SK-N-SH (cell line): ENCODE measurements around the gene DDX25.

Source experiments
- CTCF ChIP-seq: fragments of 200-600 bp; sonication (generic); IDR thresholded peaks from 2 replicates; pipeline ENCODE4 v1.6.1; 2017; ENCODE audit warnings: antibody characterized with exemption, mild to moderate bottlenecking, moderate library complexity
- EP300 ChIP-seq, 2 experiments: IDR thresholded peaks; 2 replicates each; pipeline versions ENCODE4 v1.4.0 to v1.6.1; 2012; ENCODE audit warnings: borderline replicate concordance in 1 of 2, low read depth in 1 of 2, low read length in 1 of 2
- EZH2phosphoT487 ChIP-seq: fragments of 200-600 bp; sonication (generic); IDR thresholded peaks from 2 replicates; pipeline ENCODE4 v1.6.1; 2017; ENCODE audit warnings: low read depth, mixed run types, mild to moderate bottlenecking, antibody characterized with exemption, moderate library complexity, borderline replicate concordance
- FOXJ3 ChIP-seq: sonication (generic); formaldehyde crosslinking; IDR thresholded peaks from 2 replicates; pipeline ENCODE4 v1.5.1; 2020; ENCODE audit warnings: mild to moderate bottlenecking, missing genetic modification reagents
- FOXM1 ChIP-seq: IDR thresholded peaks from 2 replicates; pipeline ENCODE4 v1.4.0; 2012; ENCODE audit warnings: low read depth, mild to moderate bottlenecking
- MXI1 ChIP-seq: IDR thresholded peaks from 2 replicates; pipeline ENCODE4 v1.6.1; 2012; ENCODE audit warnings: mild to moderate bottlenecking, low read depth, low read length, improper control_type of control experiment
- POLR2AphosphoS5 ChIP-seq: IDR thresholded peaks from 2 replicates; pipeline ENCODE4 v1.6.1; 2012; ENCODE audit warnings: low read depth, low read length
- RFX5 ChIP-seq: IDR thresholded peaks from 2 replicates; pipeline ENCODE4 v1.6.1; 2012; ENCODE audit warnings: mild to moderate bottlenecking, improper control_type of control experiment, low read length
- TAF1 ChIP-seq: IDR thresholded peaks from 2 replicates; pipeline ENCODE4 v1.6.1; 2012; ENCODE audit warnings: low read depth, mild to moderate bottlenecking, low read length, moderate library complexity, borderline replicate concordance
- TCF12 ChIP-seq: IDR thresholded peaks from 2 replicates; pipeline ENCODE4 v1.4.0; 2012
- TF ChIP-seq, protein P1 (sequence below): fragments of 150-350 bp; IDR thresholded peaks from 2 replicates; pipeline ENCODE4 v1.6.1; 2016; ENCODE audit warnings: mild to moderate bottlenecking, low read depth, low read length
- TF ChIP-seq, protein P2 (sequence below): IDR thresholded peaks from 2 replicates; pipeline ENCODE4 v1.6.1; 2012; ENCODE audit warnings: mild to moderate bottlenecking, low read depth, low read length, moderate library complexity
- TF ChIP-seq, protein P3 (sequence below): fragments of 150-350 bp; IDR thresholded peaks from 2 replicates; pipeline ENCODE4 v1.6.1; 2017; ENCODE audit warnings: antibody characterized with exemption, low read length, low read depth, borderline replicate concordance

DNA sequence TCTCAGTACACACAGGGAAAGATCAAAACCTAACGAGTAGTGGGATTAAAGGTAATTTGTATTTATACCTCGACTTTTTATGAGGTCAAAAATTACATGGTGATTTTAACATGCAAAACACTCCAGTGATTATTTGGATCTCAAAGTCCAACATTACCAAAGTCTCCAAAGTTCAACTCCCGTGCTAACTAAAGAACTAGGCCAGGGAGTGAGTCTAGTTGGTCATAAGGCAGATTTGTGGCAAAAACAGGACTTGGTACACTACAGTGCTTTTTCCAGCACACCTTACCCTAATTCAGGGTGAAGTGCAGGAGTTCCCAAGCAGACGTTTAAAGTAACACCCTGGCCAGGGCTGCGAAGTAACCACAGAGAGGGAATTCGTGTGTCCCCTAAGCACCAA lies 2.4 kb upstream of the DDX25 start:
- TF ChIP-seq CTCF (no peak), EP300 (IDR thresholded peaks at IDR 0.05; ENCODE audit: borderline replicate concordance in 1 of 2, low read depth in 1 of 2, low read length in 1 of 2) (no peak), FOXJ3 (CRISPR knock-in tag) (no peak), POLR2AphosphoS5 (no peak), FOXM1 (no peak), TAF1 (no peak), TCF12 (no peak), MXI1 (no peak), EZH2phosphoT487 (no peak), RFX5 (no peak)
- TF ChIP-seq, protein P1, sequence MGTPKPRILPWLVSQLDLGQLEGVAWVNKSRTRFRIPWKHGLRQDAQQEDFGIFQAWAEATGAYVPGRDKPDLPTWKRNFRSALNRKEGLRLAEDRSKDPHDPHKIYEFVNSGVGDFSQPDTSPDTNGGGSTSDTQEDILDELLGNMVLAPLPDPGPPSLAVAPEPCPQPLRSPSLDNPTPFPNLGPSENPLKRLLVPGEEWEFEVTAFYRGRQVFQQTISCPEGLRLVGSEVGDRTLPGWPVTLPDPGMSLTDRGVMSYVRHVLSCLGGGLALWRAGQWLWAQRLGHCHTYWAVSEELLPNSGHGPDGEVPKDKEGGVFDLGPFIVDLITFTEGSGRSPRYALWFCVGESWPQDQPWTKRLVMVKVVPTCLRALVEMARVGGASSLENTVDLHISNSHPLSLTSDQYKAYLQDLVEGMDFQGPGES = no peak
- TF ChIP-seq, protein P2, sequence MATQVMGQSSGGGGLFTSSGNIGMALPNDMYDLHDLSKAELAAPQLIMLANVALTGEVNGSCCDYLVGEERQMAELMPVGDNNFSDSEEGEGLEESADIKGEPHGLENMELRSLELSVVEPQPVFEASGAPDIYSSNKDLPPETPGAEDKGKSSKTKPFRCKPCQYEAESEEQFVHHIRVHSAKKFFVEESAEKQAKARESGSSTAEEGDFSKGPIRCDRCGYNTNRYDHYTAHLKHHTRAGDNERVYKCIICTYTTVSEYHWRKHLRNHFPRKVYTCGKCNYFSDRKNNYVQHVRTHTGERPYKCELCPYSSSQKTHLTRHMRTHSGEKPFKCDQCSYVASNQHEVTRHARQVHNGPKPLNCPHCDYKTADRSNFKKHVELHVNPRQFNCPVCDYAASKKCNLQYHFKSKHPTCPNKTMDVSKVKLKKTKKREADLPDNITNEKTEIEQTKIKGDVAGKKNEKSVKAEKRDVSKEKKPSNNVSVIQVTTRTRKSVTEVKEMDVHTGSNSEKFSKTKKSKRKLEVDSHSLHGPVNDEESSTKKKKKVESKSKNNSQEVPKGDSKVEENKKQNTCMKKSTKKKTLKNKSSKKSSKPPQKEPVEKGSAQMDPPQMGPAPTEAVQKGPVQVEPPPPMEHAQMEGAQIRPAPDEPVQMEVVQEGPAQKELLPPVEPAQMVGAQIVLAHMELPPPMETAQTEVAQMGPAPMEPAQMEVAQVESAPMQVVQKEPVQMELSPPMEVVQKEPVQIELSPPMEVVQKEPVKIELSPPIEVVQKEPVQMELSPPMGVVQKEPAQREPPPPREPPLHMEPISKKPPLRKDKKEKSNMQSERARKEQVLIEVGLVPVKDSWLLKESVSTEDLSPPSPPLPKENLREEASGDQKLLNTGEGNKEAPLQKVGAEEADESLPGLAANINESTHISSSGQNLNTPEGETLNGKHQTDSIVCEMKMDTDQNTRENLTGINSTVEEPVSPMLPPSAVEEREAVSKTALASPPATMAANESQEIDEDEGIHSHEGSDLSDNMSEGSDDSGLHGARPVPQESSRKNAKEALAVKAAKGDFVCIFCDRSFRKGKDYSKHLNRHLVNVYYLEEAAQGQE = no peak
- TF ChIP-seq, protein P3, sequence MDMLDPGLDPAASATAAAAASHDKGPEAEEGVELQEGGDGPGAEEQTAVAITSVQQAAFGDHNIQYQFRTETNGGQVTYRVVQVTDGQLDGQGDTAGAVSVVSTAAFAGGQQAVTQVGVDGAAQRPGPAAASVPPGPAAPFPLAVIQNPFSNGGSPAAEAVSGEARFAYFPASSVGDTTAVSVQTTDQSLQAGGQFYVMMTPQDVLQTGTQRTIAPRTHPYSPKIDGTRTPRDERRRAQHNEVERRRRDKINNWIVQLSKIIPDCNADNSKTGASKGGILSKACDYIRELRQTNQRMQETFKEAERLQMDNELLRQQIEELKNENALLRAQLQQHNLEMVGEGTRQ = no peak
